Nephron progenitor cell (in vitro differentiated cells): Measurements from ENCODE around the gene PTGIS.

ENCODE experiments used
- DNase-seq: peaks from one replicate; pipeline ENCODE4 v3.0.0; 2021
- H3K27ac Mint-ChIP-seq: 2 replicates; pipeline ENCODE4 v1.8.0; 2021; ENCODE audit warnings: mild to moderate bottlenecking, moderate library complexity, mixed read lengths
- H3K27me3 Mint-ChIP-seq: 2 replicates; pipeline ENCODE4 v1.8.0; 2021; ENCODE audit warnings: mild to moderate bottlenecking, low read depth, mixed read lengths; ENCODE audit not compliant: poor library complexity
- H3K36me3 Mint-ChIP-seq: 2 replicates; pipeline ENCODE4 v1.8.0; 2021; ENCODE audit warnings: low read depth, mixed read lengths
- H3K4me1 Mint-ChIP-seq: 2 replicates; pipeline ENCODE4 v1.8.0; 2021; ENCODE audit warnings: mixed read lengths
- H3K4me3 Mint-ChIP-seq: 2 replicates; pipeline ENCODE4 v1.8.0; 2021; ENCODE audit warnings: mild to moderate bottlenecking, moderate library complexity, mixed read lengths
- H3K9me3 Mint-ChIP-seq: 2 replicates; pipeline ENCODE4 v1.8.0; 2021; ENCODE audit warnings: mild to moderate bottlenecking, moderate library complexity, mixed read lengths
- CTCF ChIP-seq: fragments of 200-600 bp; sonication (generic); IDR thresholded peaks from 2 replicates; pipeline ENCODE4 v1.5.0; 2021; ENCODE audit warnings: antibody characterized with exemption

PTGIS gene

GRCh38 chr20:49592120-49592519 lies 24.2 kb upstream of the PTGIS start:
- no peak for TF ChIP-seq CTCF
- H3K4me3 Mint-ChIP-seq = no peak overlapping the region
- no peaks in the 10 kb centered on the region for H3K36me3 Mint-ChIP-seq
- no peak for DNase-seq
- no peaks in the 10 kb centered on the region for H3K9me3 Mint-ChIP-seq
- peaks cover 39% of the 10 kb centered on the region for H3K4me1 Mint-ChIP-seq
- no peak overlapping the region for H3K27ac Mint-ChIP-seq
- H3K27me3 Mint-ChIP-seq = peaks cover 21% of the 10 kb centered on the region

- Mint-ChIP-seq H3K9me3 (no peaks in the 10 kb centered on the region), H3K4me3 (no peak overlapping the region), H3K4me1 (peaks cover 41% of the 10 kb centered on the region), H3K27me3 (peaks cover 21% of the 10 kb centered on the region), H3K27ac (peak overlapping the region; percentile 84), H3K36me3 (no peaks in the 10 kb centered on the region)
- no peak for DNase-seq
- TF ChIP-seq CTCF = no peak
Measured at GRCh38 chr20:49591217-49591865, 23.4 kb upstream of the PTGIS start.

GRCh38 chr20:49590163-49591017 lies 22.5 kb upstream of the PTGIS start:
- no peaks in the 10 kb centered on the region for H3K36me3 Mint-ChIP-seq
- no peaks in the 10 kb centered on the region for H3K9me3 Mint-ChIP-seq
- H3K27ac Mint-ChIP-seq = no peak overlapping the region
- H3K27me3 Mint-ChIP-seq = peaks cover 21% of the 10 kb centered on the region
- H3K4me3 Mint-ChIP-seq = no peak overlapping the region
- H3K4me1 Mint-ChIP-seq = peaks cover 41% of the 10 kb centered on the region
- no peak for DNase-seq
- no peak for TF ChIP-seq CTCF

GRCh38 chr20:49589747-49590146 lies 21.8 kb upstream of the PTGIS start:
- Mint-ChIP-seq H3K4me1 (peaks cover 37% of the 10 kb centered on the region), H3K27ac (no peak overlapping the region), H3K36me3 (no peaks in the 10 kb centered on the region)

GRCh38 chr20:49587111-49587570 lies 19.2 kb upstream of the PTGIS start:
- Mint-ChIP-seq H3K27me3 (peaks cover 20% of the 10 kb centered on the region), H3K27ac (peak overlapping the region; percentile 35), H3K36me3 (no peaks in the 10 kb centered on the region), H3K4me1 (peaks cover 38% of the 10 kb centered on the region), H3K9me3 (peaks cover 10% of the 10 kb centered on the region), H3K4me3 (no peak overlapping the region)
- TF ChIP-seq CTCF = no peak
- no peak for DNase-seq

More at GRCh38 chr20:49589747-49590146, 21.8 kb upstream of the PTGIS start:
- DNase-seq = no peak
- no peak overlapping the region for H3K4me3 Mint-ChIP-seq
- no peak for TF ChIP-seq CTCF
- H3K27me3 Mint-ChIP-seq = peaks cover 21% of the 10 kb centered on the region
- H3K9me3 Mint-ChIP-seq = no peaks in the 10 kb centered on the region
